Astrocyte (in vitro differentiated cells and primary cell): ENCODE measurements around the gene BLVRA. TPM values are rescaled to one million over a fixed set of nuclear protein-coding genes. Genes with fewer than 3 reads are reported as not detected.
A peak's percentile ranks its signal among the peaks of the same experiment; 100 is the strongest.

Source experiments
- DNase-seq: peaks from one replicate; pipeline ENCODE4 v3.0.0-alpha.2; 2010; ENCODE audit warnings: low read depth
- FAIRE-seq: peaks from 2 replicates; lab custom pipeline; 2011; peaks lifted over from hg19 to GRCh38; lab: Jason Lieb, UNC
- H2AFZ ChIP-seq: 2 replicates; pipeline ENCODE4 v1.6.0; 2012; ENCODE audit warnings: low read depth, low read length, inconsistent platforms
- H3K27ac ChIP-seq: 2 replicates; pipeline ENCODE4 v1.5.1; 2011; ENCODE audit warnings: low read depth, low read length, inconsistent platforms
- H3K27me3 ChIP-seq: 2 replicates; pipeline ENCODE4 v1.6.0; 2011; ENCODE audit warnings: low read length, inconsistent platforms; ENCODE audit not compliant: insufficient read depth
- H3K36me3 ChIP-seq: 2 replicates; pipeline ENCODE4 v1.5.1; 2011; ENCODE audit warnings: low read length, inconsistent platforms; ENCODE audit not compliant: insufficient read depth
- H3K4me1 ChIP-seq: 2 replicates; pipeline ENCODE4 v1.5.1; 2011; ENCODE audit warnings: low read length, inconsistent platforms; ENCODE audit not compliant: insufficient read depth
- H3K4me2 ChIP-seq: 2 replicates; pipeline ENCODE4 v1.6.0; 2012; ENCODE audit warnings: low read length, inconsistent platforms
- H3K4me3 ChIP-seq: 2 replicates; pipeline ENCODE4 v1.5.1; 2011; ENCODE audit warnings: low read depth, mild to moderate bottlenecking, low read length, inconsistent platforms; ENCODE audit not compliant: insufficient read depth
- H3K79me2 ChIP-seq: 2 replicates; pipeline ENCODE4 v1.6.0; 2012; ENCODE audit warnings: mild to moderate bottlenecking, low read length, inconsistent platforms; ENCODE audit not compliant: insufficient read depth
- H3K9ac ChIP-seq: 2 replicates; pipeline ENCODE4 v1.6.0; 2012; ENCODE audit warnings: mild to moderate bottlenecking, low read length, inconsistent platforms
- H3K9me3 ChIP-seq: 2 replicates; pipeline ENCODE4 v1.5.1; 2012; ENCODE audit warnings: low read depth, mild to moderate bottlenecking, low read length, inconsistent platforms; ENCODE audit not compliant: insufficient read depth
- H4K20me1 ChIP-seq: 2 replicates; pipeline ENCODE4 v1.6.0; 2012; ENCODE audit warnings: low read length, inconsistent platforms; ENCODE audit not compliant: insufficient read depth
- H3K27ac Mint-ChIP-seq: one replicate; pipeline ENCODE4 v1.8.0; 2021; ENCODE audit warnings: mild to moderate bottlenecking, mixed read lengths; ENCODE audit not compliant: unreplicated experiment
- H3K27me3 Mint-ChIP-seq: one replicate; pipeline ENCODE4 v1.8.0; 2021; ENCODE audit warnings: low read depth, mixed read lengths; ENCODE audit not compliant: unreplicated experiment
- H3K36me3 Mint-ChIP-seq: one replicate; pipeline ENCODE4 v1.8.0; 2021; ENCODE audit warnings: low read depth, mixed read lengths; ENCODE audit not compliant: unreplicated experiment
- H3K4me1 Mint-ChIP-seq: one replicate; pipeline ENCODE4 v1.8.0; 2021; ENCODE audit warnings: low read depth, mixed read lengths; ENCODE audit not compliant: unreplicated experiment
- H3K4me3 Mint-ChIP-seq: one replicate; pipeline ENCODE4 v1.8.0; 2021; ENCODE audit warnings: mild to moderate bottlenecking, moderate library complexity, mixed read lengths; ENCODE audit not compliant: unreplicated experiment
- H3K9me3 Mint-ChIP-seq: one replicate; pipeline ENCODE4 v1.8.0; 2021; ENCODE audit warnings: mild to moderate bottlenecking, mixed read lengths; ENCODE audit not compliant: unreplicated experiment
- CTCF ChIP-seq: IDR thresholded peaks from 2 replicates; pipeline ENCODE4 v1.5.1; 2011; ENCODE audit warnings: low read depth, mild to moderate bottlenecking, inconsistent platforms, low read length, moderate library complexity; ENCODE audit not compliant: insufficient read depth
- EZH2 ChIP-seq: IDR thresholded peaks from 2 replicates; pipeline ENCODE4 v1.6.1; 2012; ENCODE audit warnings: mild to moderate bottlenecking, low read length, inconsistent platforms; ENCODE audit not compliant: insufficient read depth
- total RNA-seq: library from RNA; stranded (reverse); gene quantifications from 2 replicates; pipeline ENCODE4 v1.2.1, GENCODE V29; 2021

BLVRA gene
- total RNA-seq, 1 donor from 2014 or later, result 48.9 TPM

GRCh38 chr7:43756368-43757072 is 2.0 kb upstream of the BLVRA start:
- Histone ChIP-seq H3K36me3 (no peaks in the 10 kb centered on the region), H3K79me2 (peaks cover 5% of the 10 kb centered on the region), H3K27ac (no peak overlapping the region), H3K27me3 (no peaks in the 10 kb centered on the region), H2AFZ (no peak overlapping the region), H3K9ac (no peak overlapping the region), H4K20me1 (no peaks in the 10 kb centered on the region), H3K4me2 (no peak overlapping the region), H3K4me3 (no peak overlapping the region), H3K4me1 (peaks cover 13% of the 10 kb centered on the region), H3K9me3 (no peaks in the 10 kb centered on the region)
- no peaks in the 10 kb centered on the region for H3K27me3 Mint-ChIP-seq
- no peak for FAIRE-seq
- H3K9me3 Mint-ChIP-seq, result peaks cover 2% of the 10 kb centered on the region
- DNase-seq, result peak; percentile 79
- H3K27ac Mint-ChIP-seq, result peak overlapping the region; percentile 75
- TF ChIP-seq CTCF, result no peak
- no peak for TF ChIP-seq EZH2
- H3K4me3 Mint-ChIP-seq, result peak overlapping the region; percentile 83
- H3K36me3 Mint-ChIP-seq, result peaks cover 1% of the 10 kb centered on the region
- H3K4me1 Mint-ChIP-seq, result peaks cover 20% of the 10 kb centered on the region

GRCh38 chr7:43757073-43757720 is 1.3 kb upstream of the BLVRA start:
- FAIRE-seq (no peak), DNase-seq (no peak)
- Histone ChIP-seq H2AFZ (no peak overlapping the region), H3K9me3 (no peaks in the 10 kb centered on the region), H3K9ac (no peak overlapping the region), H3K79me2 (peaks cover 5% of the 10 kb centered on the region), H3K36me3 (no peaks in the 10 kb centered on the region), H3K27me3 (no peaks in the 10 kb centered on the region), H3K4me3 (no peak overlapping the region), H3K4me2 (no peak overlapping the region), H3K27ac (no peak overlapping the region), H3K4me1 (peaks cover 13% of the 10 kb centered on the region), H4K20me1 (peaks cover 5% of the 10 kb centered on the region)
- Mint-ChIP-seq H3K4me1 (peaks cover 25% of the 10 kb centered on the region), H3K27me3 (no peaks in the 10 kb centered on the region), H3K36me3 (peaks cover 1% of the 10 kb centered on the region), H3K9me3 (peaks cover 2% of the 10 kb centered on the region), H3K4me3 (peak overlapping the region; percentile 83), H3K27ac (peak overlapping the region; percentile 75)
- no peak for TF ChIP-seq EZH2
- no peak for TF ChIP-seq CTCF
